NCI-H146 treated with DMSO at 0.1 percent for 48 hours (cell line): ENCODE measurements around the gene EFCAB3.
"Not testable (repeated sequence)": the region's sequence is repeated elsewhere in the genome, so short reads cannot be mapped to it uniquely, and the experiment has no call there.

Source experiments
- DNase-seq: peaks from one replicate; lab custom pipeline; 2025; ENCODE audit not compliant: unreplicated experiment; lab: John Stamatoyannopoulos, UW

EFCAB3 gene

DNA sequence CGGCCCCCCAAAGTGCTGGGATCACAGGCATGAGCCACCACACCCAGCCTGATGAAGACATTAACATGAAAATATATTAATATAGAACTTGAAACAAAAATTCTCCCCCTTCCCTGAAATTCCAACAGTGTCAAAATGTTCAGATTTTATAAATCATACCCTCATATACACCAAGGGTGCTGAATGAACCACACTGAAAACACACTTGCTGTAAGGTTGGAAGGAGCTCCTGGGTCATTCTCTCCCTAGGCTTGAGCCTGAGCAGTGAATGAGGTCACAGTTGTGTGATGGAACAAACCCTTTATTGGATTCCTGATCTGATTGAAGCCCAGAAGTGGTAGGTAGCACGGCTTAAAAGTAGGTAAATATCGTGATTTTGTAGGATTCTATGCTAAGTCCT, at the start of gene EFCAB3:
Gene EFCAB3, plus strand, starts transcription at position 301 of the 400 bp plus-strand sequence. CDS start 2,427 bp downstream, outside the sequence.
- no peak for DNase-seq

DNA sequence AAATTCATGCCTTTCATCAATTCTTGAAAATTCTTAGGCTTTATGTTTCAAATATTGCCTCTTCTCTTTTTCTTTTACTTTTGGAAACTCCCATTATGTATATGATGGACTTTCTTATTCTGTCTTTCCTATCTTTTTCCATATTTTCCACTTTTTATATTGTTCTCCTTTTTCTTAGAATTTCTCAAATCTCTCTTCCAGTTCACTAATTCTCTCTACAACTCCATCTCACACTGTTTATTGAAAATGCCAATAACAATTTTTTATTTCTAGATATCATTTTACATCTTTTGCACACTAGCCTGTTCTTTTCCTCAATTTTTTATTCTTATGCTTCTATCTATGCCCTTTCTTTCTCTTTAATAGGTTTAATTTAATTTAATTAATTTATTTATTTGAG, 43.8 kb upstream of the EFCAB3 start:
- DNase-seq: no peak

DNA sequence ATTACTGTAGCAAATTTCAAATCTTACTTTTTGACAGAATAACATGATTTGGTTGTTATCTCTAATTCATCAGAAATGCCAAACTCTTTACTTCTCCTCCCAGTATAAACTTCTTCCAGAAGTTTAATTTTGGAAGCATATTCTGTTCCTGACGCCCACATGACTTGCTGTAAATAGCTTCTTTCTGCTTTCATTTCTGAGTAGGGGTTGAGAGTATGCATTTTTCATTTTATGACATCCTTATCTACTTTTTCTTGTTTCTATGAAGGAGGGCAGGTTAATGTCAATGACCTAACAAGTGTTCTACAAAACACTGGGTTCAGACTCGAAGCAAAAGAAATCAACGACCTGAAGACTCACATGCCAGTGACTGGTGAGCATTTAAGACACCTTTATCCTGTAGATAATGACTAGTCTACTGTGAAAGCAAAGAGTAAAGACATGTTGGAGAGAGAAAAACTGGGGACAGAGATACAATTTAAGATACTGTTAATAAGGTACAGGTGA, 36.5 kb upstream of the EFCAB3 start:
- DNase-seq: no peak

DNA sequence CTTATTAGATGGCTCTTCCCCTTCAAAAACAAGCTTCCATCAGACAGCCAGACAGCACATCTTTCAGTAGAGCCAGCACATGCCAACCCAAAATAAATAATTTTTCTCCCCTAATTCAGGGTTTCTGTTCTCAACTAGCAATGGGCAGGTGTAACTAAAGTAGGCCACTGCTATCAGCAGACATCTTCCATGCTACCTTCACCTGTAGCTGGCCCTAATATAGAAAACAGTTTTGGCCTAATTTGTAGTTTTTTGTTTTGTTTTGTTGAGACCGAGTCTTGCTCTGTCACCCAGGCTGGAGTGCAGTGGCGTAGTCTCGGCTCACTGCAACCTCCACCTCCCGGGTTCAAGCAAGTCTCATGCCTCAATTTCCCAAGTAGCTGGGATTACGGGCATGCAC, 29.2 kb upstream of the EFCAB3 start:
- no peak for DNase-seq

DNA sequence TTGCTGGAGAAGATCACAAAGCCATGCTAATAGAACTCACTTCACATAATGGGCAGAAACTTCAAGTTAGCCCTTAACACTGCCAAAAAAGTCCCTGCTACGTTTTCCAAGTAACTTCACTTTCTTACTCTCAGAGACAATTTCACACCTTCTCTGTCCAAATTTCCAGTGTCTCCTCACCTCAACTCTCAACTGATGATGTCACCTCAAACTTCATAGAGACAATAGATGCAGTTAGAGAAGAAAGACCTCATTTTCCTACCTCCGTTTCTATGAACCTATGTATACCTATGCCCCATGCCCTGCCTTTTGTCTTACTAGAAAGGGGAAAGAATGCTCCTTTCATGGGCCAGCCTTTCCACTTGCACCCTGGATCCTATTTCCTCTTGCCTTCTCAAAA, 14.2 kb upstream of the EFCAB3 start:
- DNase-seq: no peak

DNA sequence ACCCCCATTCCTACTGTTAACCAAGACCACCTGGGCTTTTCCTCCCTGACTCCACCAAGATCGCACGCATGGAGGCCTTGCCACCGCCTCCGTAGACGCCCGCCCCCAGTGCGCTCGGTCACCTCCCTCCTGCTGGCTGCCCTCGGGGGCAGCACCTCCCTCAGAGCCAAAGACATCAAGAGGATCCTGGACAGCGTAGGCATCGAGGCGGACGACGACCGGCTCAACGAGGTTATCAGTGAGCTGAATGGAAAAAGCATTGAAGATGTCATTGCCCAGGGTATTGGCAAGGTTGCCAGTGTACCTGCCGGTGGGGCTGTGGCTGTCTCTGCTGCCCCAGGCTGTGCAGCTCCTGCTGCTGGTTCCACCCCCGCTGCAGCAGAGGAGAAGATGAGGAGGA, 1.2 kb downstream of the EFCAB3 start:
- no peak for DNase-seq

DNA sequence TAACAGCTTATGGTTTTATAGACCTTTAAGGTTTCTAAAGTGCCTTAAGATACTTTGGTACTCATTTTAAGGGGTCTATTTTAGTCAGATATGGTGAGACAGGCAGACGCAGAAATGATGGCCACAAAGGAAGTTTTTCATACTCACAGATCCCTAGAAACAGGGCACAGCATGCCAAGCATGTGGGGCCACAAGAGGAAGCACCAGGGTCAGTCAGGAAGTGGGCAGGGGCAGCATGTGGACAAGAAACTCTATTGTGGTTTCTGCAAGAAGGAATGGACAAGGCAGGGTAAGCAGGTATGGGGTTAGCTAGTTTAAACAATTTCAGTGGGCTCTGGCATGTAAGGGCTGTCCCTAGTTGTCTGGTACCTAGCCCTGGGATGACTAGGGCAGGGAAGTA, 8.5 kb downstream of the EFCAB3 start:
- no peak for DNase-seq

DNA sequence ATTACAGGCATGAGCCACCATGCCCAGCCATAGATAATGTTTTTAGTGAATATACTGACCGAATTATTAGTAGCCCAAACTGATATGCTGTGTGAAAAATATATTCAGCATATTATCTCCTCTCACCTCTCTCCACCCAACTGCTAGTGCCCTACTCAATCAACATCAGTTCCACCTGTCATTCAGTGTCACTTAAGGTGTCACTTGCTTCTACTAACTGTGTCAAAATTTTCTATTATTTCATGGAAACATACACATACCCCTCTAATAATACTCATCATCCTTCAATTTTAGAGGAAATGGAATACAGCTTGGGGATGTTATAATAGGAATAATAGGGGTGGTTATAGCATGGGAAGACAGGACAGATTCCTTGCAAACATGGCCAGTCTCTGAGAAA, 12.6 kb downstream of the EFCAB3 start:
- DNase-seq: no peak

DNA sequence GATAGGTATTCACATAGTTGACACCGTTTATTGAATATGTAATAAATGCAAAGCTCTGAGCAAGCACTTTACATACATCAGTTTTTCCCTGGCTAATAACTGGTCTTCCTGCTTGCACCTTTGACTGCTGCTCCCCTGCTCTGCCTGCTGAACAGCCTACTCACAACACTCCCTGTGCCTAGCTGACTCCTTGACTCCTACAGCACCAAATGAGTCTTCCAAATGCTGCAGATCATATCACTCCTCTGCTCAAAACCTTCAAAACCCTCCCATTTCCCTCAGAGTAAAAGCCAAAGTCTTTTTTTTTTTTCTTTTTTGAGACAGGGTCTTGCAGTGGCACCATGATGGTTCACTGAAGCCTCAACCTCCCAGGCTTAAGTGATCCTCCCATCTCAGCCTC, 18.5 kb downstream of the EFCAB3 start:
- DNase-seq: no peak

DNA sequence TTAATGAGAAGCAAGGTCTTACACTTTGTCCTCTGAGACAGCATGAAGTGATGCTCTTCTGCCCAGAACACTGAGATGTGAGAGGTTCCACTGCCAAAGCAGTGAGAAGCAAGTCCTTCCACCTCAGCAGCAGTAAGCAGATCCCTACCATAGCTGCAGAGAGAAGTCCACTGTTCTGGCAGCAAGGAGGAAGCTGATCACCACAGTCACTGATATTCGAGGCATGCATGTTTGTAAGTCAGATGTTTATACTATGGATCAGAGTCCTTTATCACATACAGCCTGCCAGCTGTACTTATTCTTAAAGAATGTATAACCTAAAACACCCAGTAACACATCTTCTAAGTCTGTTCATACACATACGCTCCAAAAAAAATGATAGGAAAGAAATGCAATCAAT, 25.1 kb downstream of the EFCAB3 start:
- no peak for DNase-seq

DNA sequence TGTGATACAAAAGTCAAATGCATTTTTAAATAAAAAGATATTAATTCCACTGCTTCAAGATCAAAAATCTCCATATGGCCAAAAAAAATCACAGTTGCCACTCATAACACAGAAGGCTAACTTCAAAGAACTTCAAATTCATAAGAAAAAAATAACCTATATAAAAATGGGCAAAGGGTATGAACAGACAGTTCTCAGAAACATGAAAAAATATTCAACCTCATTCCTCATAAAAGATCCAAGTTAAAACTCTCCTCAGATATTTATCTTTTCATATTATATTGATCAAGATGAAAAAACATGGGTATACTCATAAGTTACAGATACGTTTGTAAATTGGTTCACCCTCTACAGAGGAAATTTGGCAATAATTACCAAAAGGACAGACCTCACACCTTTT, 32.7 kb downstream of the EFCAB3 start:
- not testable (repeated sequence) for DNase-seq

DNA sequence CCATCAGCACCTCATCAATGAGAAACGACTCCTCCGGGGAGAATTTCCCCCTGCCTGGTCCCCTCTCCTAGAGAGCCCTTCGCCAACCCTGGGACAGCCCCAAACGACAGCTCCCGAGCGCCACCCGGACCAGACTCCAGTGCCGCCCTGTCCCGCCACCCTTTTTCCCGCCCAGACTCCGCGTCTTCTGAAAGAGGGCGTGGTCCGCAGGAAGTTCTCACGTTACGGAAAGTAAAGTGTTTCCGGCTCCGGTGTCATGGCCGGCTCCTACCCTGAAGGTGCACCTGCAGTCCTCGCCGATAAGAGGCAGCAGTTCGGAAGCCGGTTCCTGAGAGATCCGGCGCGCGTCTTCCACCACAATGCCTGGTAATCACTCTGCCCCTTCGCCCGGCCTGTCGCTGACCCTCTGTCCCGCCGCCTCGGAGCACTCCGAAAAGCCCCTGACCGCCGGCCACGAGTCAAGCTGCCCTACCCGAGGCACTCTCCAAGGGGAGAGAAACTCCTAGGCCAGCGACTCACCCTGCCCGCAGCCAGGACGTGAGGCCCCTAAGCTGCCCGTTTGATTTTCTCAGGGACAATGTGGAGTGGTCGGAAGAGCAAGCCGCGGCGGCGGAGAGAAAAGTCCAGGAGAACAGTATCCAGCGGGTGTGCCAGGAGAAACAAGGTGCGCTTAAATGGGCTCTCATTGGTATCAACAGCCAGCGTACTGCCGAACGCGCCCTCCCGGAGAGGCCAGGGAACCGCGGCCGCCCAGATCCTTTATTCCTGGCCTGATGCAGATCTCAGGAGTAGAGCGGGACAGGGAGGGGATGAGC, 43.5 kb downstream of the EFCAB3 start, which contains the start of gene METTL2A:
Gene METTL2A, plus strand, starts transcription at position 251 of the 815 bp plus-strand sequence. Its CDS starts 6 bp downstream, at position 257.
- peak; percentile 76 for DNase-seq

DNA sequence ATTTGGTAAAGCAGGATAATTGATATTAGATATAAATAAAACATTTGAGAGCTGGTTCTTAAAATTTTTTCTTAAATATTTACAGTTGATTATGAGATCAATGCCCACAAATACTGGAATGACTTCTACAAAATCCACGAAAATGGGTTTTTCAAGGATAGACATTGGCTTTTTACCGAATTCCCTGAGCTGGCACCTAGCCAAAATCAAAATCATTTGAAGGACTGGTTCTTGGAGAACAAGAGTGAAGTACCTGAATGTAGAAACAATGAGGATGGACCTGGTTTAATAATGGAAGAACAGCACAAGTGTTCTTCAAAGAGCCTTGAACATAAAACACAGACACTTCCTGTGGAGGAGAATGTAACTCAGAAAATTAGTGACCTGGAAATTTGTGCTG, 45.9 kb downstream of the EFCAB3 start:
- DNase-seq: not testable (repeated sequence)

DNA sequence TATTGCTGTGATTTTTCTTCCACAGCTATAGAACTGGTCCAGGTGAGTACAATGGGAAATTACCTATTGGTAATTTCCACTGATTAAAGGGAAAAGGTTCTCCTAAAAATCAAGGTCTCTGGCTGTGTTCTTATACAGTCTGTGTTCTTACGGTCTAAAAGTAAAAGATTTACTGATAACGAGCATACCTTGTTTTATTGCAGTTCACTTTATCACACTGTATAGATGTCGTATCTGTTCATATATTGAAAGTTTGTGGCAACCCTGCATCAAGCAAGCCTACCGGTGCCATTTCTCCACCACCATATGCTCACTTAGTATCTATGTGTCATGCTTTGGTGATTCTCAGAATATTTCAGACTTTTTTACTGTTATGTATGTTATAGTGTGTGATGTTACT, 54.9 kb downstream of the EFCAB3 start:
- DNase-seq: not testable (repeated sequence)

DNA sequence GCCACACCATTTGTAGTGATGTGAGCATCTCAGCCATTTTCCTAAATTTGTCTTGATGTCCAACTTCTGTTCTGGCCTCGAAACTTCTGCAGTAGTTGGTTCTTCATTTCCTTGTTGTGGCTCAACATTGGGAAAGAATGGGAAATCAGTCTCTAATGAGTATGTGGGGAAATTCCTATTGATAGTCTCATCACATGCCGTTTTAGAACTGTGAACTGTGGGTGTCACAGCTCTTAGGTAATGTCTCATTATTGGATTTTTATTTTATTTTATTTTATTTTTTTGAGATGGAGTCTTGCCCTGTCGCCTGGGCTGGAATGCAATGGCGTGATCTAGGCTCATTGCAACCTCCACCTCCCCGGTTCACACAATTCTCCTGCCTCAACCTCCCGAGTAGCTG, 60.8 kb downstream of the EFCAB3 start:
- not testable (repeated sequence) for DNase-seq

DNA sequence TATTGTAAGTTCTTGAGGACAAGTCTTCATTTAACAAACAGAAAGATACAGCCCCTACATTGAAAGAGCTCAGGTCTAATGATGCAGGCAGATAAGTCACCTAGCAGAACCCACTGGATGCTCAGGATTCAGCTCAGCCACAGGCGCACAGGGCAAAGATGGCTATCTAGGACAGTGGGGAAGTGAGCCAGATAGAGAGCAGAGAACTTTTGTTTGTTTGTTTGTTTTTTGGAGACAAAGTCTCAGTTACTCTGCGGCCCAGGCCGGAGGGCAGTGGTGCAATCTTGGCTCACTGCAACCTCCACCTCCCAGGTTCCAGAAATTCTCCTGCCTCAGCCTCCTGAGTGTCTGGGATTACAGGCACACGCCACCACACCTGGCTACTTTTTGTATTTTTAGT, 63.7 kb downstream of the EFCAB3 start:
- no peak for DNase-seq

DNA sequence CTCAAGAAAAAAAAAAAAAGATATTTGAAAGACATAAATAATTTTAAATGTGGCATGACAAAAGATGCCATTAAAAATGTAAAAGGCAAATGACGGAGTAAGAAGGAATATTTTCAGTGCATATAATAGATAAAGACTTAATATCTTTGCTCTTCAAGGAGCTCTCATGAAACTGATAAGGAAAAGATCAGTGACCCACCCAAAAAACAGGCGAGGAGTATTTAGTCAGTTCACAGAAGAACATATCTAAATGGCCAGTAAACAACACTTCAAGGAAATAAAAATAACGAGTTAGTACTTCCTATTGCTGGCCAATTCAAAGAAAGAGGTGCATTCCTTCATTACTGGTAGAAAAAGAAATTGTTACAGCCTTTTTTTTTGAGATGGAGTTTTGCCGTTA, 65.4 kb downstream of the EFCAB3 start:
- not testable (repeated sequence) for DNase-seq

DNA sequence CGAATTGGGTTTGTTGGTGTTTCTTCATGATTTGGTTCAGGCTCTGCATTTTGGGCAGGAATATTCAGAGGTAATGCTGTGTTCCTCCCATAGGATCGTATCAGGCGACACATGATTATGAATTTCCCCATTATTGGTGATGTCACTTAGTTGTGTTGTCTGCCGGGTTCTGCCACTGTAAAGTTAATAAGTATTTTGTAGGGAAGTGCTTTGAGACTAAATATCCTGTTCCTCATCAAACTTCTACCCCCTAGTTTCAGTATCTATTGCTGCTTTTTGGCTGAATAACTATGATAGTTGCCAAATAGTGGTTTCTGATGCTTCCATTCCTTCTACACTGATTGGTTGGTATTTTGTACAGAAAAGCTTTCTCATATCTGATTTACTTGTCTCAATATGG, 71.8 kb downstream of the EFCAB3 start:
- DNase-seq: not testable (repeated sequence)

DNA sequence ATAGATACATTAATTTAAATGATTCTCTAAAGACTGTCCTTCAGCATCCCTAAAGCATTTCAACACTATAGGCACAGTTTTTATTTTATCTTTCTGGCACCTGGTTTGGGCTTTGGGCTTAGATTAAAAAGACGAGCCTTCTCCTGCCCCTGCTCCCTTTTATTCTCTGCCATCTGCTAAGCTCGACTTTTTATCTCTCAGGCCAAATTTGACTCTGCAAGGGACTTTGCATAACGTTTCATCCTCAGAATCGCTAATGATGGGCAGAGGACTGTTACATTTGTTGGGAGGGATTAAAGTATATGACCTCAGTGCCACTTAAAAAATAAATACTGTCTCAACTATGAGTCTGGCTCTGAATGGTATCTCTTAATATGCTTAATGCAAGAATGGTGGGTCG, 72.7 kb downstream of the EFCAB3 start:
- DNase-seq: not testable (repeated sequence)

DNA sequence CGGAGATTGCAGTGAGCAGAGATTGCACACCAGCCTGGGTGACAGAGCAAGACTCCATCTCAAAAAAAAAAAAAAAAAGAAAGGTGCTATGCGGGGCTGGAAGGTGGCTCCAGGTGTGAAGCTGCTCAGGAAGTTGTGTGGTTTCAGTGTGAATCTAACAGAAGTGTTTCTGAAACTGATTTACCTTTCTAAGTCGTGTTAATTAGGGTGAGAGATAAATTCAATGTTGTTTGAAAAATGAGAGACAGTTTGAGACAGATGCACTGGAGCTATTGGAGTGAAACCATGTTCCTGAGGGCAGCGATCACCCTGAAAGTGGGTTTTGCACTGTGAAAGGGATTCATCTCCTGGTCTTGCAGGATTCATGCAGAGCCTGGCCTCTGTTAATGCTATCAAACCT, 73.3 kb downstream of the EFCAB3 start:
- DNase-seq: not testable (repeated sequence)

DNA sequence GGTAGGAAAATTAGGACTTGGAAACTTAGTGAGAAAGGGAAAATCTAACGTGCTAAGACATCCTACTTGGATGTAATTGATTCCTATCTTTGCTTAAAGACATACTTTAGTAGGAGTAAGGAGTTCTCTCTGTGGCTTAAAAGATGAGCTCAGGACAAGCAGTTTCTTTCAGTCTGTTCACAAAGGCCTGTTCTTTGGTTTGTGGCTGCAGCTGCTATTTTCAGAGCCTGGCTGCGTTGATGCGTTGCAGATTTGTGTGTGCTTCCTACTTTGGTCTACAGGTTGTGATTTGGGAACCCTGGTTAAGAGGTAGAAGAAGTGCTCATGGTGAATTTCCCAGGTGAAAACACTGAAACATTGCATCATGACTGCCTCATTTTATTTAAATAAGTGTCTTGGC, 73.8 kb downstream of the EFCAB3 start:
- not testable (repeated sequence) for DNase-seq

DNA sequence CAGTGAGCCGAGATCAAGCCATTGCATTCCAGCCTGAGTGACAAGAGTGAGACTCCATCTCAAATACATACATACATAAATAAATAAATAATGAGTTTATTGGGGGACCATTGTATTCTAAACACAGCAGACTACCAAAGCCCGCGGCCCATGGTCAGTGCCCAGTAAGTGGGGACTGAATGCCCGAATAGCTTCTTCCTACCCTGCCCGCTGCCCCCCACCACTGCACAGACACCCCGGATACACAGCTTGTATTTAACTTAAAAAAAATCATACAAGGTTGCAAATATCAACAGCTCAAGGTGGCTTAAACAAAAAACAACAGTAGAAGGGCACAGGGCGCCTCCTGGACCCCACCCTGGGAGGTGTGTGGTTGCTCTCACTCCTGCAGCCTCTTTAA, 75.7 kb downstream of the EFCAB3 start:
- no peak for DNase-seq

DNA sequence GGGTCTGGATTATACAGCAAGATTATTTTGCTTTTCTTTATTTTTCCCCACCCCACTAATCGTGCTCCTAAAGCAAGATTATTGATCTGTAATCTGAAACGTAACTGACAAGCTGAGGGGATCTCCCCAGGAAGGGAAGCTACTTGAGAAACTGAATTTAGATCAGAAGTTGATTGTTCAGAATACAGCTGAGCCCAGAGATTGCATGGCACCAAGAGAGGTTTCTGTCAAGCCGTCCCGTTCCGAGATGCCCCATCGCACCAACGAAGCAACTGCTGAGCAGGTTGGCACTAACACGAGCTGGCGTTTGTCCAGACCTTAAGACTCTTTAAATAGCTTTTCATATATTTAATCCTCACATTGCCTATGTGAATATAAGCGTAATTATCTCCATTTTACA, 78.1 kb downstream of the EFCAB3 start:
- not testable (repeated sequence) for DNase-seq
